ENCODE measurements around the gene FZR1.

DNA sequence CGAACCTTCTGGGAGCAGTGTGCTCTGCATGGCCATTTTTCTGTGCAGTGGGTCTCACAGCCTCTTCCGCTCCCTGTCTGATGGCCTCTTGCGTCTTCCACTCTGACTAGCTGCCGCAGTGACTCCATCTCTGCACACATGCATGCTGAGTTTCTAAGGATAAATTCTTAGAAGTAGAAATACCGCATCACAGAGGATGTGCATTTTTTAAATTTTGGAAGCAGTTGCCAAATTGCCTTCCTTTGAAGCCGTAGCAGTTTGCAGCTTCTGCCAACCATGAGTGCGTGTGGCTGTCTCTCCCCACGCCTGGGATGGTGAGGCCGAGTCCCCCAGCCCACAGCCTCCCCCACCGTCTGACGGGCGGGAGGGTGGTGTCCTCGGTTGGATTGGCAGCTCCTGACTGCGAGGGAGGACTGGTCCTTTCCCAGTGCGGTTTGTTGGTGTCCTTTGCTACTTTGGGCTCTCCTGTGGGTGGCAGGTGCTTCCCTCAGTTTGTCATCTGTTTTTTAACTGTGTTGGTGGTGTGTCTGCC, 9.8 kb downstream of the FZR1 start:
- TF ChIP-seq FOSL2 (IDR thresholded peaks at IDR 0.05) = no peak
- no peak for TF ChIP-seq FOSL2 (CRISPR knock-in tag; IDR thresholded peaks at IDR 0.05)
- TF ChIP-seq, protein P1, sequence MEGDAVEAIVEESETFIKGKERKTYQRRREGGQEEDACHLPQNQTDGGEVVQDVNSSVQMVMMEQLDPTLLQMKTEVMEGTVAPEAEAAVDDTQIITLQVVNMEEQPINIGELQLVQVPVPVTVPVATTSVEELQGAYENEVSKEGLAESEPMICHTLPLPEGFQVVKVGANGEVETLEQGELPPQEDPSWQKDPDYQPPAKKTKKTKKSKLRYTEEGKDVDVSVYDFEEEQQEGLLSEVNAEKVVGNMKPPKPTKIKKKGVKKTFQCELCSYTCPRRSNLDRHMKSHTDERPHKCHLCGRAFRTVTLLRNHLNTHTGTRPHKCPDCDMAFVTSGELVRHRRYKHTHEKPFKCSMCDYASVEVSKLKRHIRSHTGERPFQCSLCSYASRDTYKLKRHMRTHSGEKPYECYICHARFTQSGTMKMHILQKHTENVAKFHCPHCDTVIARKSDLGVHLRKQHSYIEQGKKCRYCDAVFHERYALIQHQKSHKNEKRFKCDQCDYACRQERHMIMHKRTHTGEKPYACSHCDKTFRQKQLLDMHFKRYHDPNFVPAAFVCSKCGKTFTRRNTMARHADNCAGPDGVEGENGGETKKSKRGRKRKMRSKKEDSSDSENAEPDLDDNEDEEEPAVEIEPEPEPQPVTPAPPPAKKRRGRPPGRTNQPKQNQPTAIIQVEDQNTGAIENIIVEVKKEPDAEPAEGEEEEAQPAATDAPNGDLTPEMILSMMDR (IDR thresholded peaks at IDR 0.05) = no peak
- TF ChIP-seq CHD2 (IDR thresholded peaks at IDR 0.05; ENCODE audit: low read length, partially characterized antibody) = no peak
- no peak for TF ChIP-seq MYC (IDR thresholded peaks at IDR 0.05; ENCODE audit: borderline replicate concordance, low read length)

All from A549 (cell line).